ENCODE data around the gene RHOXF1.
"Not testable (repeated sequence)": the region's sequence is repeated elsewhere in the genome, so short reads cannot be mapped to it uniquely, and the experiment has no call there.

Gene RHOXF1

GRCh38 chrX:120115438-120115963, at the start of gene RHOXF1:
Gene RHOXF1 (minus strand): TSS chrX:120115913. CDS start chrX:120115862, 51 bp downstream.
- no peak for DNase-seq (ENCODE audit: low read depth in 2 of 3, low spot score in 1 of 3)

GRCh38 chrX:120159086-120159485, 43.4 kb upstream of the RHOXF1 start:
- not testable (repeated sequence) for DNase-seq (ENCODE audit: low read depth in 2 of 3, low spot score in 1 of 3)

GRCh38 chrX:120158313-120158712, 42.6 kb upstream of the RHOXF1 start, which contains the start of gene RHOXF2:
Gene RHOXF2 (plus strand): TSS chrX:120158613. CDS start chrX:120158751, 138 bp downstream.
- not testable (repeated sequence) for DNase-seq (ENCODE audit: low read depth in 2 of 3, low spot score in 1 of 3)

- not testable (repeated sequence) for DNase-seq (ENCODE audit: low read depth in 2 of 3, low spot score in 1 of 3)
These were observed 34.5 kb upstream of the RHOXF1 start for GRCh38 chrX:120150109-120150744.

- no peak for DNase-seq (ENCODE audit: low read depth in 2 of 3, low spot score in 1 of 3)
These were observed 31.8 kb upstream of the RHOXF1 start for GRCh38 chrX:120147537-120147936.

- not testable (repeated sequence) for DNase-seq (ENCODE audit: low read depth in 2 of 3, low spot score in 1 of 3)
These were observed 30.6 kb upstream of the RHOXF1 start for GRCh38 chrX:120146323-120146722.

- no peak for DNase-seq (ENCODE audit: low read depth in 2 of 3, low spot score in 1 of 3)
These were observed 29.7 kb upstream of the RHOXF1 start for GRCh38 chrX:120145295-120145925.

- no peak for DNase-seq (ENCODE audit: low read depth in 2 of 3, low spot score in 1 of 3)
These were observed 28.6 kb upstream of the RHOXF1 start for GRCh38 chrX:120144178-120144844.

GRCh38 chrX:120140293-120140981, 24.7 kb upstream of the RHOXF1 start:
- no peak for DNase-seq (ENCODE audit: low read depth in 2 of 3, low spot score in 1 of 3)

- DNase-seq (ENCODE audit: low read depth in 2 of 3, low spot score in 1 of 3), result no peak
These were observed 21.7 kb upstream of the RHOXF1 start for GRCh38 chrX:120137439-120137838.

- no peak for DNase-seq (ENCODE audit: low read depth in 2 of 3, low spot score in 1 of 3)
These were observed 21.1 kb upstream of the RHOXF1 start for GRCh38 chrX:120136840-120137239.

- DNase-seq (ENCODE audit: low read depth in 2 of 3, low spot score in 1 of 3), result no peak
These were observed 20.4 kb upstream of the RHOXF1 start for GRCh38 chrX:120136128-120136527.

GRCh38 chrX:120128306-120128846, 12.7 kb upstream of the RHOXF1 start:
- DNase-seq (ENCODE audit: low read depth in 2 of 3, low spot score in 1 of 3), result not testable (repeated sequence)

GRCh38 chrX:120125444-120125843, 9.7 kb upstream of the RHOXF1 start:
- no peak for DNase-seq (ENCODE audit: low read depth in 2 of 3, low spot score in 1 of 3)

GRCh38 chrX:120120223-120120622, 4.5 kb upstream of the RHOXF1 start:
- DNase-seq (ENCODE audit: low read depth in 2 of 3, low spot score in 1 of 3), result no peak

GRCh38 chrX:120111611-120112010, 4.1 kb downstream of the RHOXF1 start:
- DNase-seq (ENCODE audit: low read depth in 2 of 3, low spot score in 1 of 3), result no peak

- DNase-seq (ENCODE audit: low read depth in 2 of 3, low spot score in 1 of 3), result no peak
These were observed 6.3 kb downstream of the RHOXF1 start for GRCh38 chrX:120109378-120109777.

GRCh38 chrX:120104707-120105106, 11.0 kb downstream of the RHOXF1 start:
- DNase-seq (ENCODE audit: low read depth in 2 of 3, low spot score in 1 of 3), result not testable (repeated sequence)

- DNase-seq (ENCODE audit: low read depth in 2 of 3, low spot score in 1 of 3), result not testable (repeated sequence)
These were observed 14.7 kb downstream of the RHOXF1 start for GRCh38 chrX:120101057-120101456.

- DNase-seq (ENCODE audit: low read depth in 2 of 3, low spot score in 1 of 3), result no peak
These were observed 25.5 kb downstream of the RHOXF1 start for GRCh38 chrX:120090208-120090607.
